Measurements from ENCODE around the gene ACTL8. TPM values are rescaled to one million over a fixed set of nuclear protein-coding genes. Genes with fewer than 3 reads are reported as not detected.

The ACTL8 gene
- total RNA-seq, 1 donor from 2014 or later, result not detected

GRCh38 chr1:17770983-17771382 is 15.8 kb downstream of the ACTL8 start:
- DNase-seq, result no peak

GRCh38 chr1:17772615-17773212 is 17.6 kb downstream of the ACTL8 start:
- DNase-seq, result no peak

GRCh38 chr1:17773591-17774326 is 18.6 kb downstream of the ACTL8 start:
- DNase-seq, result no peak

- DNase-seq, result no peak
Measured at GRCh38 chr1:17774452-17774851, 19.3 kb downstream of the ACTL8 start.

- no peak for DNase-seq
Measured at GRCh38 chr1:17775796-17776195, 20.7 kb downstream of the ACTL8 start.

GRCh38 chr1:17776426-17776825 is 21.3 kb downstream of the ACTL8 start:
- DNase-seq, result no peak

GRCh38 chr1:17777330-17777729 is 22.2 kb downstream of the ACTL8 start:
- DNase-seq, result no peak

- DNase-seq, result no peak
Measured at GRCh38 chr1:17777818-17778217, 22.7 kb downstream of the ACTL8 start.

- DNase-seq, result no peak
Measured at GRCh38 chr1:17780916-17781315, 25.8 kb downstream of the ACTL8 start.

GRCh38 chr1:17789926-17790325 is 34.8 kb downstream of the ACTL8 start:
- DNase-seq, result no peak

GRCh38 chr1:17790383-17791054 is 35.4 kb downstream of the ACTL8 start:
- DNase-seq, result no peak

- DNase-seq, result no peak
Measured at GRCh38 chr1:17791055-17791390, 35.9 kb downstream of the ACTL8 start.

- DNase-seq, result no peak
Measured at GRCh38 chr1:17791480-17791879, 36.3 kb downstream of the ACTL8 start.

GRCh38 chr1:17792421-17792820 is 37.3 kb downstream of the ACTL8 start:
- DNase-seq, result no peak

- no peak for DNase-seq
Measured at GRCh38 chr1:17795081-17795809, 40.1 kb downstream of the ACTL8 start.

GRCh38 chr1:17795836-17796645 is 40.9 kb downstream of the ACTL8 start:
- DNase-seq, result no peak

- no peak for DNase-seq
Measured at GRCh38 chr1:17797478-17797877, 42.3 kb downstream of the ACTL8 start.

- no peak for DNase-seq
Measured at GRCh38 chr1:17798011-17798410, 42.9 kb downstream of the ACTL8 start.

GRCh38 chr1:17798799-17799382 is 43.8 kb downstream of the ACTL8 start:
- DNase-seq, result no peak

GRCh38 chr1:17799642-17800041 is 44.5 kb downstream of the ACTL8 start:
- DNase-seq, result no peak

GRCh38 chr1:17802164-17802563 is 47.0 kb downstream of the ACTL8 start:
- DNase-seq, result no peak

GRCh38 chr1:17802945-17803344 is 47.8 kb downstream of the ACTL8 start:
- no peak for DNase-seq

Measured in skin of body (tissue), 2 donors.